K562 (cell line): ENCODE results near the gene HOXC10. TPM values are rescaled to one million over a fixed set of nuclear protein-coding genes. Genes with fewer than 3 reads are reported as not detected.
A peak's percentile ranks its signal among the peaks of the same experiment; 100 is the strongest.

Source experiments
- LEF1 ChIP-seq: fragments of 450-650 bp; IDR thresholded peaks from 2 replicates; pipeline ENCODE4 v1.6.1; 2016; ENCODE audit warnings: mild to moderate bottlenecking
- MAZ ChIP-seq, 2 experiments: fragments of 450-650 bp in 1 of 2; sonication (generic) in 1 of 2; formaldehyde crosslinking; IDR thresholded peaks in 1 of 2; conservative IDR thresholded peaks in 1 of 2; 2 replicates each; pipeline versions ENCODE4 v1.4.0 to v1.5.0; 2020; ENCODE audit warnings: mild to moderate bottlenecking in 1 of 2, missing genetic modification reagents in 1 of 2
- PCBP1 ChIP-seq: fragments of 200-400 bp; formaldehyde crosslinking; IDR thresholded peaks from 2 replicates; pipeline ENCODE4 v1.6.1; 2018; ENCODE audit warnings: mild to moderate bottlenecking, low read depth, low read length; ENCODE audit not compliant: poor library complexity, severe bottlenecking
- POLR3G ChIP-seq: IDR thresholded peaks from 2 replicates; pipeline ENCODE4 v1.6.1; 2011; ENCODE audit not compliant: insufficient read length, insufficient replicate concordance; ENCODE audit errors: extremely low read depth
- TSC22D4 ChIP-seq: fragments of 450-650 bp; IDR thresholded peaks from 2 replicates; pipeline ENCODE4 v1.6.1; 2016; ENCODE audit warnings: missing genetic modification characterization, missing biosample characterization, control low read depth
- ZBTB33 ChIP-seq: sonication (generic); formaldehyde crosslinking; IDR thresholded peaks from 2 replicates; pipeline ENCODE4 v1.8.1; 2023; ENCODE audit warnings: mild to moderate bottlenecking, missing genetic modification reagents
- ZNF12 ChIP-seq: sonication (generic); formaldehyde crosslinking; IDR thresholded peaks from 2 replicates; pipeline ENCODE4 v1.4.0; 2020; ENCODE audit warnings: mild to moderate bottlenecking, missing genetic modification reagents
- polyA plus RNA-seq, 8 experiments: library from polyadenylated mRNA; depleted of rRNA in 4 of 8; stranded (reverse) in 5 of 8; unstranded in 3 of 8; fragments of >200 nt; fragmentation: Nextera tagmentation in 2 of 8; fragmentation: Illumina TruSeq in 1 of 8; extraction: Ambion mirVana in 2 of 8; extraction: Trizol in 1 of 8; gene quantifications; 2 replicates each; pipeline versions ENCODE4 v1.2.1 to v1.2.3, GENCODE V29; 2011 to 2014; ENCODE audit warnings: inconsistent platforms in 1 of 8, missing spikeins in 1 of 8
- total RNA-seq, 7 experiments: library from RNA; depleted of rRNA in 6 of 7; stranded (reverse); fragments of >200 nt in 6 of 7; fragmentation: Illumina TruSeq in 2 of 7; extraction: Trizol in 2 of 7; gene quantifications; 2 replicates each; pipeline versions ENCODE4 v1.2.1 to v1.2.3, GENCODE V29; 2011 to 2021; ENCODE audit warnings: low replicate concordance in 1 of 7
- TF ChIP-seq, protein P1 (sequence below), 2 experiments: fragments of 450-650 bp; formaldehyde crosslinking in 1 of 2; IDR thresholded peaks; 2 replicates each; pipeline versions ENCODE4 v1.4.0 to v1.6.1; 2014 to 2020; ENCODE audit warnings: mild to moderate bottlenecking in 2 of 2, borderline replicate concordance in 1 of 2, low read depth in 1 of 2
- TF ChIP-seq, protein P2 (sequence below), 2 experiments: fragments of 450-650 bp; IDR thresholded peaks; 2 replicates each; pipeline ENCODE4 v1.6.1; 2016
- TF ChIP-seq, protein P3 (sequence below), 2 experiments: IDR thresholded peaks; 2 replicates each; pipeline ENCODE4 v1.6.1; 2011; ENCODE audit warnings: borderline replicate concordance in 1 of 2, control low read depth in 1 of 2, low read depth in 1 of 2, low read length in 1 of 2, mild to moderate bottlenecking in 1 of 2, mixed read lengths in 1 of 2, moderate library complexity in 1 of 2; ENCODE audit not compliant: insufficient read depth in 1 of 2, insufficient read length in 1 of 2, poor library complexity in 1 of 2, severe bottlenecking in 1 of 2; ENCODE audit errors: extremely low read depth in 1 of 2

Gene HOXC10
- total and polyA plus RNA-seq, 9 of the 15 experiments (the other 6 are each of a cell fraction or from before 2014, with no cell fraction given): 0.13 to 0.77 (median 0.35) TPM; not detected in 2

- TF ChIP-seq ZBTB33 (CRISPR knock-in tag): peak; percentile 96
- TF ChIP-seq, protein P1, sequence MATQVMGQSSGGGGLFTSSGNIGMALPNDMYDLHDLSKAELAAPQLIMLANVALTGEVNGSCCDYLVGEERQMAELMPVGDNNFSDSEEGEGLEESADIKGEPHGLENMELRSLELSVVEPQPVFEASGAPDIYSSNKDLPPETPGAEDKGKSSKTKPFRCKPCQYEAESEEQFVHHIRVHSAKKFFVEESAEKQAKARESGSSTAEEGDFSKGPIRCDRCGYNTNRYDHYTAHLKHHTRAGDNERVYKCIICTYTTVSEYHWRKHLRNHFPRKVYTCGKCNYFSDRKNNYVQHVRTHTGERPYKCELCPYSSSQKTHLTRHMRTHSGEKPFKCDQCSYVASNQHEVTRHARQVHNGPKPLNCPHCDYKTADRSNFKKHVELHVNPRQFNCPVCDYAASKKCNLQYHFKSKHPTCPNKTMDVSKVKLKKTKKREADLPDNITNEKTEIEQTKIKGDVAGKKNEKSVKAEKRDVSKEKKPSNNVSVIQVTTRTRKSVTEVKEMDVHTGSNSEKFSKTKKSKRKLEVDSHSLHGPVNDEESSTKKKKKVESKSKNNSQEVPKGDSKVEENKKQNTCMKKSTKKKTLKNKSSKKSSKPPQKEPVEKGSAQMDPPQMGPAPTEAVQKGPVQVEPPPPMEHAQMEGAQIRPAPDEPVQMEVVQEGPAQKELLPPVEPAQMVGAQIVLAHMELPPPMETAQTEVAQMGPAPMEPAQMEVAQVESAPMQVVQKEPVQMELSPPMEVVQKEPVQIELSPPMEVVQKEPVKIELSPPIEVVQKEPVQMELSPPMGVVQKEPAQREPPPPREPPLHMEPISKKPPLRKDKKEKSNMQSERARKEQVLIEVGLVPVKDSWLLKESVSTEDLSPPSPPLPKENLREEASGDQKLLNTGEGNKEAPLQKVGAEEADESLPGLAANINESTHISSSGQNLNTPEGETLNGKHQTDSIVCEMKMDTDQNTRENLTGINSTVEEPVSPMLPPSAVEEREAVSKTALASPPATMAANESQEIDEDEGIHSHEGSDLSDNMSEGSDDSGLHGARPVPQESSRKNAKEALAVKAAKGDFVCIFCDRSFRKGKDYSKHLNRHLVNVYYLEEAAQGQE (IDR thresholded peaks at IDR 0.05; ENCODE audit: borderline replicate concordance): no peak
- TF ChIP-seq, protein P1 (CRISPR knock-in tag; IDR thresholded peaks at IDR 0.05; ENCODE audit: low read depth): no peak
- TF ChIP-seq MAZ (CRISPR knock-in tag; conservative IDR thresholded peaks at IDR 0.05 in 1 of 2, IDR thresholded peaks at IDR 0.05 in 1 of 2): no peak
- TF ChIP-seq, protein P2, sequence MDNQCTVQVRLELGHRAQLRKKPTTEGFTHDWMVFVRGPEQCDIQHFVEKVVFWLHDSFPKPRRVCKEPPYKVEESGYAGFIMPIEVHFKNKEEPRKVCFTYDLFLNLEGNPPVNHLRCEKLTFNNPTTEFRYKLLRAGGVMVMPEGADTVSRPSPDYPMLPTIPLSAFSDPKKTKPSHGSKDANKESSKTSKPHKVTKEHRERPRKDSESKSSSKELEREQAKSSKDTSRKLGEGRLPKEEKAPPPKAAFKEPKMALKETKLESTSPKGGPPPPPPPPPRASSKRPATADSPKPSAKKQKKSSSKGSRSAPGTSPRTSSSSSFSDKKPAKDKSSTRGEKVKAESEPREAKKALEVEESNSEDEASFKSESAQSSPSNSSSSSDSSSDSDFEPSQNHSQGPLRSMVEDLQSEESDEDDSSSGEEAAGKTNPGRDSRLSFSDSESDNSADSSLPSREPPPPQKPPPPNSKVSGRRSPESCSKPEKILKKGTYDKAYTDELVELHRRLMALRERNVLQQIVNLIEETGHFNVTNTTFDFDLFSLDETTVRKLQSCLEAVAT (IDR thresholded peaks at IDR 0.05): 0 out of 4 replicates have a peak, but pooled peaks of 1 of the 2 experiments have one; percentile 0
- TF ChIP-seq POLR3G: no peak
- no peak for TF ChIP-seq ZNF12 (CRISPR knock-in tag)
- no peak for TF ChIP-seq TSC22D4 (tag)
- no peak for TF ChIP-seq LEF1
- TF ChIP-seq PCBP1: peak; percentile 69
- TF ChIP-seq, protein P3, sequence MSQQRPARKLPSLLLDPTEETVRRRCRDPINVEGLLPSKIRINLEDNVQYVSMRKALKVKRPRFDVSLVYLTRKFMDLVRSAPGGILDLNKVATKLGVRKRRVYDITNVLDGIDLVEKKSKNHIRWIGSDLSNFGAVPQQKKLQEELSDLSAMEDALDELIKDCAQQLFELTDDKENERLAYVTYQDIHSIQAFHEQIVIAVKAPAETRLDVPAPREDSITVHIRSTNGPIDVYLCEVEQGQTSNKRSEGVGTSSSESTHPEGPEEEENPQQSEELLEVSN (IDR thresholded peaks at IDR 0.05; ENCODE audit: borderline replicate concordance in 1 of 2, extremely low read depth in 1 of 2, insufficient read depth in 1 of 2, insufficient read length in 1 of 2, low read depth in 1 of 2, low read length in 1 of 2, poor library complexity in 1 of 2, severe bottlenecking in 1 of 2): peak in 1 of 2 experiments; percentile 46
- TF ChIP-seq, all 486 proteins: peak for 5
Observed at GRCh38 chr12:53985994-53986685, 1.2 kb downstream of the HOXC10 start (continued).
